GM06990 (cell line): Measurements from ENCODE around the gene TRIM14.
A peak's percentile ranks its signal among the peaks of the same experiment; 100 is the strongest.

Experiments used
- DNase-seq: peaks from one replicate; pipeline ENCODE4 v3.0.0-alpha.2; 2011; ENCODE audit not compliant: insufficient read length; ENCODE audit errors: extremely low read depth
- H3K27me3 ChIP-seq: replicated peaks from 2 replicates; pipeline ENCODE4 v1.6.0; 2011; ENCODE audit warnings: low read length; ENCODE audit not compliant: control insufficient read depth, insufficient read depth
- H3K36me3 ChIP-seq: 2 replicates; pipeline ENCODE4 v1.5.1; 2011; ENCODE audit warnings: low read length; ENCODE audit not compliant: control insufficient read depth, insufficient read depth
- H3K4me3 ChIP-seq: replicated peaks from 2 replicates; pipeline ENCODE4 v1.5.1; 2011; ENCODE audit warnings: low read depth, mild to moderate bottlenecking, control low read depth, low read length
- CTCF ChIP-seq: IDR thresholded peaks from 2 replicates; pipeline ENCODE4 v1.5.1; 2011; ENCODE audit warnings: low read length, control low read depth, mild to moderate bottlenecking, inconsistent platforms; ENCODE audit not compliant: insufficient read depth, poor library complexity, severe bottlenecking

Gene TRIM14

GRCh38 chr9:98118640-98119601 lies at the start of gene TRIM14:
Gene TRIM14 (minus strand): TSS chr9:98119222. CDS start chr9:98119188, 34 bp downstream.
- peak; percentile 81 for DNase-seq
- H3K4me3 ChIP-seq = peak within 1 kb of the TSS; percentile 84
- no peaks in the 10 kb centered on the region for H3K27me3 ChIP-seq
- no peaks in the 10 kb centered on the region; the same call in 1 of the 2 replicates for H3K36me3 ChIP-seq
- peak; percentile 34 for TF ChIP-seq CTCF

- no peak overlapping the region for H3K4me3 ChIP-seq
- TF ChIP-seq CTCF = no peak
- no peaks in the 10 kb centered on the region for H3K27me3 ChIP-seq
- DNase-seq = no peak
- H3K36me3 ChIP-seq = no peaks in the 10 kb centered on the region
Observed at GRCh38 chr9:98168153-98168780, 49.2 kb upstream of the TRIM14 start.

DNA sequence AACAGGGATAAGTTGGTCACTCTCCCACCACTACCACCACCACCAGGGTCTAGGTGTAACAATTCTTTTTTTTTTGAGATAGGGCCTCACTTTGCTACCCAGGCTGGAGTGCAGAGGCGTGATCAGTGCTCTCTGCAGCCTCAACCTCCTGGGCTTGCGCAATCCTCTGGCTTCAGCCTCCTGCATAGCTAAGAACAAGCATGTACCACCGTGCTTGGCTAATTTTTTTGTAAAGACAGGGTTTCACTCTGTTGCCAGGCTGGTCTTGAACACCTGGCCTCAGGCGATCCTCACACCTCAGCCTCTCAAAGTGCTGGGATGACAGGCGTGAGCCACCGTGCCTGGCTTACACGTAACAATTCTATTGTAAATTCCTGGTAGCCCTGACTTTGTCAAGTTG lies 45.9 kb upstream of the TRIM14 start:
- no peak for TF ChIP-seq CTCF
- no peak overlapping the region for H3K4me3 ChIP-seq
- no peaks in the 10 kb centered on the region for H3K36me3 ChIP-seq
- no peak for DNase-seq
- no peaks in the 10 kb centered on the region for H3K27me3 ChIP-seq

DNA sequence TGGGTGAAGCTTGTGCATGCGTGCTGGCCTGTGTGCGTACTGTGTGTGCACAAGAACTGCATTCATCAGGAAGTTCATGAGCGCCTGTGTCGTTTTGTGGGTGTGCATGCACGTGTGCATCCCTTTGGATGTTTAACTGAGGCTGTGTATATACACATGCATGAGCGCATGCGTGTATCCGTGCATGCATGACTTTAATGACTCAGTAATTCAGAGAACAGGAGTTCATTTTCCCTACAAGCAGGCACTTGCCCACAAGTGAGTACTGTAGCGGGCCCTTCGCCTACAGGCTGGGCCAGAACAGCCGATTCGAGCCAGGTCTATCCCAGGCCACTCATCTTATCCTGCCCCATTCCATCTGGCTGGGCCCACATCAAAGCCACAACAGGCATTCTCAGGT lies 43.6 kb upstream of the TRIM14 start:
- no peaks in the 10 kb centered on the region for H3K27me3 ChIP-seq
- H3K4me3 ChIP-seq = no peak overlapping the region

DNA sequence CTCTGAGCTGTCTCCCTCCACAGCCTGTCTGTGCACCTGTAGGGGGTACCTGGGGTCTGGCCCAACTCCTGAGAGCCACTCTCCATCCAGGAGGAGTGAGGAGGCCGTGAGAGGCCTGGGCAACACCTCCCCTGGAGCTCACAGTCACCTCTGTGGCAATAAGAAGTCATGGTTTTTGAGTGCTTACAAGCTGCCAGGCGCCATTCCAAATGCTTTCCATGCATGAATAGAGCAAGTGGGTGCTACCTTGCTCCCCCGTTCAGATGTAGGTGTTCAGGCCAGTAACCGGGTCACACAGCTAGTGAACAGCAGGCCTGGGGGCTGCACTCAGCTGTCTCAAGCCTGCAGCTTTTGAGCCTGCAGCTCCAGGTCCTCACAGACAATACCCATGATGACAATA lies 42.8 kb upstream of the TRIM14 start:
- Histone ChIP-seq H3K27me3 (no peaks in the 10 kb centered on the region), H3K36me3 (no peaks in the 10 kb centered on the region), H3K4me3 (no peak overlapping the region)
- no peak for DNase-seq
- TF ChIP-seq CTCF = no peak

More for the DNA sequence above, 43.6 kb upstream of the TRIM14 start:
- TF ChIP-seq CTCF = no peak
- DNase-seq = no peak
- H3K36me3 ChIP-seq = no peaks in the 10 kb centered on the region
